ENCODE results near the gene CFAP68. TPM values are rescaled to one million over a fixed set of nuclear protein-coding genes. Genes with fewer than 3 reads are reported as not detected.

Gene CFAP68
- total and polyA plus RNA-seq, 2 of the 8 experiments (the other 6 are each of a cell fraction or from before 2014, with no cell fraction given): 21.4 to 43.1 TPM

- TF ChIP-seq EGR1 (IDR thresholded peaks at IDR 0.05; ENCODE audit: borderline replicate concordance, low read depth, low read length) (no peak), PHF8 (conservative IDR thresholded peaks at IDR 0.05; ENCODE audit: low read depth, low read length) (no peak), CEBPB (IDR thresholded peaks at IDR 0.05; ENCODE audit: low read depth, low read length) (no peak)
- TF ChIP-seq, protein P1, sequence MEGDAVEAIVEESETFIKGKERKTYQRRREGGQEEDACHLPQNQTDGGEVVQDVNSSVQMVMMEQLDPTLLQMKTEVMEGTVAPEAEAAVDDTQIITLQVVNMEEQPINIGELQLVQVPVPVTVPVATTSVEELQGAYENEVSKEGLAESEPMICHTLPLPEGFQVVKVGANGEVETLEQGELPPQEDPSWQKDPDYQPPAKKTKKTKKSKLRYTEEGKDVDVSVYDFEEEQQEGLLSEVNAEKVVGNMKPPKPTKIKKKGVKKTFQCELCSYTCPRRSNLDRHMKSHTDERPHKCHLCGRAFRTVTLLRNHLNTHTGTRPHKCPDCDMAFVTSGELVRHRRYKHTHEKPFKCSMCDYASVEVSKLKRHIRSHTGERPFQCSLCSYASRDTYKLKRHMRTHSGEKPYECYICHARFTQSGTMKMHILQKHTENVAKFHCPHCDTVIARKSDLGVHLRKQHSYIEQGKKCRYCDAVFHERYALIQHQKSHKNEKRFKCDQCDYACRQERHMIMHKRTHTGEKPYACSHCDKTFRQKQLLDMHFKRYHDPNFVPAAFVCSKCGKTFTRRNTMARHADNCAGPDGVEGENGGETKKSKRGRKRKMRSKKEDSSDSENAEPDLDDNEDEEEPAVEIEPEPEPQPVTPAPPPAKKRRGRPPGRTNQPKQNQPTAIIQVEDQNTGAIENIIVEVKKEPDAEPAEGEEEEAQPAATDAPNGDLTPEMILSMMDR (IDR thresholded peaks at IDR 0.05; ENCODE audit: control extremely low read depth in 1 of 3, insufficient read depth in 1 of 3, low read depth in 1 of 3, low read length in 3 of 3): no peak
Observed at GRCh38 chr11:111912535-111912934, 33.2 kb downstream of the CFAP68 start, which contains the start of gene HSPB2 (continued).
